LNCaP clone FGC (cell line): Measurements from ENCODE around the gene ABCB4.
A peak's percentile ranks its signal among the peaks of the same experiment; 100 is the strongest.
"Not testable (repeated sequence)": the region's sequence is repeated elsewhere in the genome, so short reads cannot be mapped to it uniquely, and the experiment has no call there.

Experiments
- DNase-seq: peaks from one replicate; pipeline ENCODE4 v3.0.0-alpha.2; 2011; ENCODE audit warnings: low read depth
- H3K4me3 ChIP-seq: 2 replicates; pipeline ENCODE4 v1.5.1; 2011; ENCODE audit warnings: mild to moderate bottlenecking, low read depth, low read length, control low read depth
- CTCF ChIP-seq: IDR thresholded peaks from 2 replicates; pipeline ENCODE4 v1.5.1; 2012; ENCODE audit warnings: mild to moderate bottlenecking; ENCODE audit not compliant: control insufficient read depth, insufficient read depth; ENCODE audit errors: extremely low read depth

ABCB4 gene

GRCh38 chr7:87480386-87480785, 4.9 kb upstream of the ABCB4 start:
- H3K4me3 ChIP-seq = no peak overlapping the region
- no peak for DNase-seq
- TF ChIP-seq CTCF = no peak

GRCh38 chr7:87479951-87480350, 4.5 kb upstream of the ABCB4 start:
- no peak for DNase-seq
- H3K4me3 ChIP-seq = no peak overlapping the region
- TF ChIP-seq CTCF = no peak

DNA sequence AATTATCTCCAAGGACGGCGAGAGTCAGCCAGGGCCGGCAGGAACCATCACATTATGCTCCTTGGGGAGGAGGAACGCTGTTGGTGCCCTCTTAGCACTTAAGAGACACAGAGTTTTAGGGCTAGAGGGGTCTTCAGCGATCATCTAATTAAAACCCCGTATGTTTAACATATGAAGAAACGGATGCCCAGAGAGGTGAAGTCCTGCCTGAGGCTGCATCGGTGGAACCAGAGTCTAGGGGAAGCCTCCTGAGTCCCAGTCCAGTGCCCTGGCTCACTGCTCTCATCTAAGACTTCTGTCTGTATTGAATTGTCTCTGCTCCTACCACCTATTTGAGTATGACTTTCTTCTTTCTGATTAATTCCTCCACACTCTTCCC, 688 bp upstream of the ABCB4 start:
- TF ChIP-seq CTCF = no peak
- no peak overlapping the region for H3K4me3 ChIP-seq
- DNase-seq = no peak

GRCh38 chr7:87474533-87475358, 734 bp downstream of the ABCB4 start:
- TF ChIP-seq CTCF = no peak
- DNase-seq = no peak
- H3K4me3 ChIP-seq = no peak overlapping the region

DNA sequence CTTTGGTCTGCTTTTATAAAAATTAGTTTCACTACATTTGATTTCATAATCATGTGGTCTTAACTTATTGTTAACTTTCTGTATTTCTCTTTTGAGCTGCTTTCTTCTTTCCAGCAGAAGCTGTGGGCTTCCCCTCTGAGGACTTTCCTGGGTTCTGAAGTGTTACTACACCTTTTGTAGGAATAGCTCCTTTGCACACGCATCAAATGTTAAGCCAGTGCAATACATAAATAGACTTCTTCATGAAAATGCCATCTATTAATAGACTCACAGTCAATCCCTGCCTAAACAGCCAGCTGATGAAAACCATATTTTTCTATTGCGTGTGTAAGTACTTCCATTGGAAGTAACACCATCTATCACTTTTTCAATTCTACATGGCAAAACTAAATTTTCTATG, 1.5 kb downstream of the ABCB4 start:
- no peak for TF ChIP-seq CTCF
- no peak overlapping the region for H3K4me3 ChIP-seq
- DNase-seq = no peak

- no peak for DNase-seq
- TF ChIP-seq CTCF = no peak
- H3K4me3 ChIP-seq = no peak overlapping the region
Measured at GRCh38 chr7:87473192-87473591, 2.3 kb downstream of the ABCB4 start.

DNA sequence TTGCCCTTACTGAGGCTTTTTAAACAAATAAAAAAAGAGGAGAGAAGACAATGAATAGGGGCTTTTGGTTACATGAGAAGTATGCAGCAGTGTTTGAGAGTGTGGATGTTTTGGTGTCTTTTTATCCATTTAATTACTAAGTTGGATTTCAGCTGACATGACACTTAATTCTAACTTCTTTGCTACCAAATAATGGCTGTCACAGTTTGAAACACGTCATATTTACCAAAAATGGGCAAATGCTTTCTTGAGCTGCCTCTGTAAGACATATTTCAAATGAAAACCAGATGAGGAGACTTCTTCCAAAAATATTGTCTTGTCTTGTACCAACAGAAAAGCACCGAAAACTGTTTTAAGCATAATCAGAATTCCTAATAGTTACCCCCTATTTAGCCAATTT, 4.0 kb downstream of the ABCB4 start:
- TF ChIP-seq CTCF = no peak
- H3K4me3 ChIP-seq = no peak overlapping the region
- DNase-seq = no peak

GRCh38 chr7:87469204-87469603, 6.3 kb downstream of the ABCB4 start:
- not testable (repeated sequence) for DNase-seq

DNA sequence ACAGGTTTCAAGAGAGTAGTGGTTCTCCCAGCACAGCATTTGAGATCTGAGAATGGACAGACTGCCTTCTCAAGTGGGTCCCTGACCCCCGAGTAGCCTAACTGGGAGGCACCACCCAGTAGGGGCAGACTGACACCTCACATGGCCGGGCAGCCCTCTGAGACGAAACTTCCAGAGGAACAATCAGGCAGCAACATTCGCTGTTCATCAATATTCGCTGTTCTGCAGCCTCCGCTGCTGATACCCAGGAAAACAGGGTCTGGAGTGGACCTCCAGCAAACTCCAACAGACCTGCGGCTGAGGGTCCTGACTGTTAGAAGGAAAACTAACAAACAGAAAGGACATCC, 10.0 kb downstream of the ABCB4 start:
- DNase-seq, H3K4me3 ChIP-seq: not testable (repeated sequence)

More at GRCh38 chr7:87469204-87469603, 6.3 kb downstream of the ABCB4 start:
- not testable (repeated sequence) for H3K4me3 ChIP-seq

- not testable (repeated sequence) for DNase-seq
- H3K4me3 ChIP-seq = peak overlapping the region; percentile 28; the same call in 1 of the 2 replicates
Measured at GRCh38 chr7:87464830-87465533, 10.5 kb downstream of the ABCB4 start.
